Measurements from ENCODE around the gene CAPZA2.

GRCh38 chr7:116815041-116815440 is 47.3 kb upstream of the CAPZA2 start:
- TF ChIP-seq CTCF (IDR thresholded peaks at IDR 0.05) (no peak), EZH2 (IDR thresholded peaks at IDR 0.05) (no peak)
